Measurements from ENCODE around the gene CAMK2A. TPM values are rescaled to one million over a fixed set of nuclear protein-coding genes. Genes with fewer than 3 reads are reported as not detected.

CAMK2A gene
- polyA plus RNA-seq, 1 of the 3 experiments (the other 2 are of a cell fraction) = 0.10 TPM

- H3K27ac ChIP-seq (ENCODE audit: low read depth in 2 of 2, low read length in 1 of 2) = no peak overlapping the region
- ChIA-PET POLR2A (no interaction called here), CTCF (interaction anchor here (0.6 to 10.7 kb wide), 21 partner anchors 9 to 792 kb away, joined by 3 to 90 read pairs (median 5); partner anchors contain the start of genes CDX1, PDGFRB and SLC6A7)
- H3F3A ChIP-seq (replicated peaks; ENCODE audit: insufficient read depth) = no peaks in the 10 kb centered on the region
- H3K9me3 ChIP-seq = no peaks in the 10 kb centered on the region
- no peak overlapping the region for H3K4me2 ChIP-seq
- TF ChIP-seq FOSL2 (IDR thresholded peaks at IDR 0.05; ENCODE audit: borderline replicate concordance, low read depth) (no peak), POLR2AphosphoS5 (IDR thresholded peaks at IDR 0.05; ENCODE audit: low read depth, low read length) (no peak), YY1 (IDR thresholded peaks at IDR 0.05; ENCODE audit: low read depth) (no peak)
- TF ChIP-seq, protein P1, sequence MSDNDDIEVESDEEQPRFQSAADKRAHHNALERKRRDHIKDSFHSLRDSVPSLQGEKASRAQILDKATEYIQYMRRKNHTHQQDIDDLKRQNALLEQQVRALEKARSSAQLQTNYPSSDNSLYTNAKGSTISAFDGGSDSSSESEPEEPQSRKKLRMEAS (IDR thresholded peaks at IDR 0.05; ENCODE audit: low read depth) = no peak
- DNase-seq = no peak
- no peaks in the 10 kb centered on the region for H3K79me2 ChIP-seq (ENCODE audit: insufficient read depth)
- H3K9me2 ChIP-seq = no peaks in the 10 kb centered on the region
- WGBS (ENCODE audit: low lambda C conversion rate) = 96% methylated on average over 1 of the region's 1 CpG
- H3K36me3 ChIP-seq (replicated peaks in 1 of 2; ENCODE audit: control insufficient read depth in 1 of 2, insufficient read depth in 2 of 2, low read length in 1 of 2) = no peaks in the 10 kb centered on the region
- no peaks in the 10 kb centered on the region; a peak in 1 of 4 replicates for H3K4me1 ChIP-seq (ENCODE audit: control insufficient read depth in 1 of 2, insufficient read depth in 2 of 2, low read depth in 1 of 2, low read length in 1 of 2)
- H3K9ac ChIP-seq = no peak overlapping the region
- no peak overlapping the region for H2AFZ ChIP-seq (ENCODE audit: low read depth)
- H3K27me3 ChIP-seq (ENCODE audit: insufficient read depth) = no peaks in the 10 kb centered on the region
- H3K4me3 ChIP-seq (ENCODE audit: low read depth in 2 of 2, low read length in 1 of 2) = no peak overlapping the region
- no peaks in the 10 kb centered on the region for H4K20me1 ChIP-seq (ENCODE audit: insufficient read depth)
Observed at GRCh38 chr5:150175076-150175475, 114.5 kb downstream of the CAMK2A start.

GRCh38 chr5:150174285-150174684 is 115.3 kb downstream of the CAMK2A start:
- no peak for TF ChIP-seq NRF1 (IDR thresholded peaks at IDR 0.05; ENCODE audit: low read depth, low read length)
- no peak for TF ChIP-seq PBX3 (IDR thresholded peaks at IDR 0.05)
- no peak for TF ChIP-seq TCF12 (IDR thresholded peaks at IDR 0.05)
- no peak for TF ChIP-seq FOSL2 (IDR thresholded peaks at IDR 0.05; ENCODE audit: borderline replicate concordance, low read depth)
- no peak for TF ChIP-seq MXI1 (IDR thresholded peaks at IDR 0.05; ENCODE audit: low read depth, low read length)
- no peak for TF ChIP-seq CHD2 (IDR thresholded peaks at IDR 0.05; ENCODE audit: low read length, partially characterized antibody)
- TF ChIP-seq, protein P2, sequence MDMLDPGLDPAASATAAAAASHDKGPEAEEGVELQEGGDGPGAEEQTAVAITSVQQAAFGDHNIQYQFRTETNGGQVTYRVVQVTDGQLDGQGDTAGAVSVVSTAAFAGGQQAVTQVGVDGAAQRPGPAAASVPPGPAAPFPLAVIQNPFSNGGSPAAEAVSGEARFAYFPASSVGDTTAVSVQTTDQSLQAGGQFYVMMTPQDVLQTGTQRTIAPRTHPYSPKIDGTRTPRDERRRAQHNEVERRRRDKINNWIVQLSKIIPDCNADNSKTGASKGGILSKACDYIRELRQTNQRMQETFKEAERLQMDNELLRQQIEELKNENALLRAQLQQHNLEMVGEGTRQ (IDR thresholded peaks at IDR 0.05; ENCODE audit: borderline replicate concordance, low read depth, low read length) = no peak
- TF ChIP-seq, protein P3, sequence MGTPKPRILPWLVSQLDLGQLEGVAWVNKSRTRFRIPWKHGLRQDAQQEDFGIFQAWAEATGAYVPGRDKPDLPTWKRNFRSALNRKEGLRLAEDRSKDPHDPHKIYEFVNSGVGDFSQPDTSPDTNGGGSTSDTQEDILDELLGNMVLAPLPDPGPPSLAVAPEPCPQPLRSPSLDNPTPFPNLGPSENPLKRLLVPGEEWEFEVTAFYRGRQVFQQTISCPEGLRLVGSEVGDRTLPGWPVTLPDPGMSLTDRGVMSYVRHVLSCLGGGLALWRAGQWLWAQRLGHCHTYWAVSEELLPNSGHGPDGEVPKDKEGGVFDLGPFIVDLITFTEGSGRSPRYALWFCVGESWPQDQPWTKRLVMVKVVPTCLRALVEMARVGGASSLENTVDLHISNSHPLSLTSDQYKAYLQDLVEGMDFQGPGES (IDR thresholded peaks at IDR 0.05; ENCODE audit: low read depth, low read length) = no peak
- TF ChIP-seq EZH2phosphoT487 (IDR thresholded peaks at IDR 0.05; ENCODE audit: borderline replicate concordance, low read depth) = no peak
- no peak for TF ChIP-seq POLR2AphosphoS5 (IDR thresholded peaks at IDR 0.05; ENCODE audit: low read depth, low read length)
- no peak for TF ChIP-seq CTCF (IDR thresholded peaks at IDR 0.05)
- no peak for TF ChIP-seq TEAD4 (IDR thresholded peaks at IDR 0.05; ENCODE audit: borderline replicate concordance, insufficient read depth)
- TF ChIP-seq USF1 (IDR thresholded peaks at IDR 0.05; ENCODE audit: borderline replicate concordance, low read depth) = no peak
- TF ChIP-seq GATA2 (CRISPR knock-in tag; IDR thresholded peaks at IDR 0.05) = no peak
- no peak for TF ChIP-seq RFX5 (IDR thresholded peaks at IDR 0.05; ENCODE audit: low read length)
- TF ChIP-seq SMC3 (IDR thresholded peaks at IDR 0.05; ENCODE audit: low read depth, low read length) = no peak
- no peak for TF ChIP-seq RCOR1 (IDR thresholded peaks at IDR 0.05; ENCODE audit: low read length)
- TF ChIP-seq, protein P1 (IDR thresholded peaks at IDR 0.05; ENCODE audit: low read depth) = no peak
- no peak for TF ChIP-seq FOXM1 (IDR thresholded peaks at IDR 0.05; ENCODE audit: low read depth)
- no peak for TF ChIP-seq MEF2A (IDR thresholded peaks at IDR 0.05; ENCODE audit: borderline replicate concordance, low read depth)

More at GRCh38 chr5:150174285-150174684, 115.3 kb downstream of the CAMK2A start:
- H3K4me1 ChIP-seq (ENCODE audit: control insufficient read depth in 1 of 2, insufficient read depth in 2 of 2, low read depth in 1 of 2, low read length in 1 of 2) = no peaks in the 10 kb centered on the region; a peak in 1 of 4 replicates
- no peaks in the 10 kb centered on the region for H3K27me3 ChIP-seq (ENCODE audit: insufficient read depth)
- no peak overlapping the region for H3K27ac ChIP-seq (ENCODE audit: low read depth in 2 of 2, low read length in 1 of 2)
- no peaks in the 10 kb centered on the region for H3K9me2 ChIP-seq
- no peaks in the 10 kb centered on the region for H4K20me1 ChIP-seq (ENCODE audit: insufficient read depth)
- H3K79me2 ChIP-seq (ENCODE audit: insufficient read depth) = no peaks in the 10 kb centered on the region
- ChIA-PET CTCF (interaction anchor here (1.3 to 10.7 kb wide), 10 partner anchors 10 to 50 kb away, joined by 3 to 90 read pairs (median 8); partner anchors contain the start of gene SLC6A7), POLR2A (no interaction called here)
- no peak overlapping the region for H3K4me3 ChIP-seq (ENCODE audit: low read depth in 2 of 2, low read length in 1 of 2)
- H3K9me3 ChIP-seq = no peaks in the 10 kb centered on the region
- H3K4me2 ChIP-seq = no peak overlapping the region
- 95% methylated on average over 6 of the region's 6 CpGs for WGBS (ENCODE audit: low lambda C conversion rate)
- H3K36me3 ChIP-seq (replicated peaks in 1 of 2; ENCODE audit: control insufficient read depth in 1 of 2, insufficient read depth in 2 of 2, low read length in 1 of 2) = no peaks in the 10 kb centered on the region
- H3F3A ChIP-seq (replicated peaks; ENCODE audit: insufficient read depth) = no peaks in the 10 kb centered on the region
- no peak overlapping the region for H3K9ac ChIP-seq
- DNase-seq = no peak
- H2AFZ ChIP-seq (ENCODE audit: low read depth) = no peak overlapping the region
